HCT116 (cell line): ENCODE measurements around the gene KCND3. TPM values are rescaled to one million over a fixed set of nuclear protein-coding genes. Genes with fewer than 3 reads are reported as not detected.

Experiments used
- ATAC-seq: fragments of 200-7000 bp; cut with Tn5 transposase; 2 replicates; pipeline ENCODE4 v1.9.1; 2020; ENCODE audit warnings: mild to moderate bottlenecking, moderate library complexity
- BruUV-seq: library from RNA; stranded (reverse); fragments of 400-500 nt; replicated peaks from 2 replicates; lab custom pipeline; 2021; lab: Mats Ljungman, UMichigan
- CTCF ChIA-PET: fragments of 300-600 bp; sonication (Branson Sonifier 250); formaldehyde crosslinking; loops from one replicate; lab custom pipeline; 2021; ENCODE audit warnings: antibody characterized with exemption; lab: Charles Lee
- POLR2A ChIA-PET: fragments of 300-600, 350-600 bp; sonication (Branson Sonifier 250); formaldehyde crosslinking; loops from one replicate; lab custom pipeline; 2021; ENCODE audit warnings: antibody characterized with exemption; lab: Charles Lee
- RAD21 ChIA-PET, 2 experiments: fragments of 300-600 bp; sonication (Branson Sonifier 250); formaldehyde crosslinking; loops; one replicate each; lab custom pipeline; 2023; ENCODE audit warnings: low total read pairs in 2 of 2; ENCODE audit not compliant: uncharacterized antibody in 2 of 2, unreplicated experiment in 2 of 2, low non-redundant PET in 1 of 2; lab: Charles Lee
- DNase-seq: peaks from one replicate; pipeline ENCODE4 v3.0.0-alpha.2; 2010; ENCODE audit warnings: low read depth, low spot score
- H2AFZ ChIP-seq: fragments of 200-600 bp; shearing (Covaris generic), sonication (generic); 2 replicates; pipeline ENCODE4 v1.6.1; 2017; ENCODE audit warnings: low read depth, mixed run types, mixed read lengths, antibody characterized with exemption, low read length; ENCODE audit not compliant: poor library complexity, severe bottlenecking
- H3K27ac ChIP-seq: 2 replicates; pipeline ENCODE4 v1.5.1; 2012; ENCODE audit warnings: low read depth, low read length
- H3K27me3 ChIP-seq: fragments of 200-600 bp; sonication (generic); 2 replicates; pipeline ENCODE4 v1.6.1; 2016; ENCODE audit warnings: mixed run types, low read length, mixed read lengths; ENCODE audit not compliant: insufficient read depth
- H3K36me3 ChIP-seq, 2 experiments: fragments of 200-500 bp in 1 of 2; fragments of 200-600 bp in 1 of 2; sonication (Bioruptor generic) in 1 of 2; sonication (generic) in 1 of 2; 2 replicates each; pipeline versions ENCODE4 v1.5.1 to v1.6.1; 2014 to 2016; ENCODE audit warnings: low read length in 2 of 2, inconsistent platforms in 1 of 2, mixed read lengths in 1 of 2, mixed run types in 1 of 2; ENCODE audit not compliant: insufficient read depth in 2 of 2, control insufficient read depth in 1 of 2
- H3K4me1 ChIP-seq, 2 experiments: fragments of 200-600 bp in 1 of 2; sonication (generic) in 1 of 2; 2 replicates each; pipeline versions ENCODE4 v1.5.1 to v1.6.1; 2012 to 2017; ENCODE audit warnings: low read length in 2 of 2, inconsistent platforms in 1 of 2, mild to moderate bottlenecking in 1 of 2, mixed read lengths in 1 of 2, mixed run types in 1 of 2, moderate library complexity in 1 of 2; ENCODE audit not compliant: insufficient read depth in 2 of 2, control insufficient read depth in 1 of 2
- H3K4me2 ChIP-seq: fragments of 200-600 bp; sonication (generic); 2 replicates; pipeline ENCODE4 v1.6.1; 2017; ENCODE audit warnings: mixed run types, low read length, mixed read lengths
- H3K4me3 ChIP-seq, 2 experiments: fragments of 200-600 bp in 1 of 2; sonication (generic) in 1 of 2; replicated peaks in 1 of 2; 2 replicates each; pipeline ENCODE4 v1.5.1; 2011 to 2016; ENCODE audit warnings: low read length in 2 of 2, control low read depth in 1 of 2, low read depth in 1 of 2, mild to moderate bottlenecking in 1 of 2, mixed read lengths in 1 of 2, mixed run types in 1 of 2
- H3K79me2 ChIP-seq: fragments of 200-600 bp; sonication (generic); 2 replicates; pipeline ENCODE4 v1.6.1; 2017; ENCODE audit warnings: mild to moderate bottlenecking, mixed run types, low read length, moderate library complexity, mixed read lengths; ENCODE audit not compliant: insufficient read depth
- H3K9ac ChIP-seq: fragments of 200-600 bp; sonication (generic); 2 replicates; pipeline ENCODE4 v1.6.1; 2016; ENCODE audit warnings: low read length, mixed read lengths
- H3K9me2 ChIP-seq: fragments of 200-600 bp; sonication (generic), shearing (Covaris generic); 2 replicates; pipeline ENCODE4 v1.6.1; 2017; ENCODE audit warnings: mixed run types, mild to moderate bottlenecking, moderate library complexity; ENCODE audit not compliant: insufficient read depth
- H3K9me3 ChIP-seq, 2 experiments: fragments of 200-500 bp in 1 of 2; fragments of 200-600 bp in 1 of 2; sonication (Bioruptor generic) in 1 of 2; sonication (generic) in 1 of 2; 2 replicates each; pipeline ENCODE4 v1.6.1; 2014 to 2017; ENCODE audit warnings: low read length in 2 of 2, mixed read lengths in 2 of 2, inconsistent platforms in 1 of 2, low read depth in 1 of 2, mild to moderate bottlenecking in 1 of 2, mixed run types in 1 of 2, moderate library complexity in 1 of 2; ENCODE audit not compliant: control insufficient read depth in 1 of 2, insufficient read depth in 1 of 2
- H4K20me1 ChIP-seq: fragments of 200-600 bp; sonication (generic), shearing (Covaris generic); 2 replicates; pipeline ENCODE4 v1.6.1; 2017; ENCODE audit warnings: mixed run types, mild to moderate bottlenecking, moderate library complexity; ENCODE audit not compliant: insufficient read depth
- CBX3 ChIP-seq: IDR thresholded peaks from 2 replicates; pipeline ENCODE4 v1.6.1; 2012; ENCODE audit warnings: low read depth
- CEBPB ChIP-seq: IDR thresholded peaks from 2 replicates; pipeline ENCODE4 v1.6.1; 2012; ENCODE audit warnings: low read depth
- ELF1 ChIP-seq: IDR thresholded peaks from 2 replicates; pipeline ENCODE4 v1.6.1; 2012; ENCODE audit warnings: low read depth, borderline replicate concordance
- EZH2 ChIP-seq: fragments of 200-600 bp; sonication (generic); IDR thresholded peaks from 2 replicates; pipeline ENCODE4 v1.6.1; 2017; ENCODE audit warnings: antibody characterized with exemption, mixed run types
- FOSL1 ChIP-seq: IDR thresholded peaks from 2 replicates; pipeline ENCODE4 v1.6.1; 2012; ENCODE audit warnings: low read depth
- JUND ChIP-seq: IDR thresholded peaks from 2 replicates; pipeline ENCODE4 v1.6.1; 2012
- POLR2A ChIP-seq: IDR thresholded peaks from 2 replicates; pipeline ENCODE4 v1.7.0; 2011; ENCODE audit warnings: borderline replicate concordance; ENCODE audit not compliant: insufficient read depth, insufficient read length; ENCODE audit errors: extremely low read depth
- POLR2AphosphoS5 ChIP-seq: IDR thresholded peaks from 2 replicates; pipeline ENCODE4 v1.6.1; 2011; ENCODE audit warnings: mild to moderate bottlenecking, low read depth, low read length, moderate library complexity
- RAD21 ChIP-seq: IDR thresholded peaks from 2 replicates; pipeline ENCODE4 v1.6.1; 2012; ENCODE audit warnings: low read depth, mild to moderate bottlenecking
- SIN3A ChIP-seq: IDR thresholded peaks from 2 replicates; pipeline ENCODE4 v1.6.1; 2012; ENCODE audit warnings: low read depth
- SP1 ChIP-seq: IDR thresholded peaks from 2 replicates; pipeline ENCODE4 v1.6.1; 2012; ENCODE audit warnings: low read depth
- SRF ChIP-seq: IDR thresholded peaks from 2 replicates; pipeline ENCODE4 v1.6.1; 2012; ENCODE audit warnings: low read depth
- TCF7L2 ChIP-seq: IDR thresholded peaks from 2 replicates; pipeline ENCODE4 v1.7.0; 2011; ENCODE audit warnings: borderline replicate concordance, inconsistent platforms; ENCODE audit not compliant: insufficient read depth, insufficient read length; ENCODE audit errors: extremely low read depth
- ZFX ChIP-seq: fragments of 450-650 bp; IDR thresholded peaks from 2 replicates; pipeline ENCODE4 v1.6.1; 2017
- ZNF274 ChIP-seq: fragments of 200-500 bp; sonication (Bioruptor generic); IDR thresholded peaks from 2 replicates; pipeline ENCODE4 v1.6.1; 2014; ENCODE audit warnings: mild to moderate bottlenecking, low read depth, low read length, inconsistent platforms
- intact Hi-C: fragments of 100-400 bp; cut with micrococcal nuclease; formaldehyde crosslinking; loops from 2 replicates; pipeline ENCODE4 v1.10.0; 2022
- total RNA-seq: library from RNA; stranded (reverse); gene quantifications from one replicate; pipeline ENCODE4 v1.2.1, GENCODE V29; 2021; ENCODE audit not compliant: unreplicated experiment
- TF ChIP-seq, protein P1 (sequence below): IDR thresholded peaks from 2 replicates; pipeline ENCODE4 v1.6.1; 2011; ENCODE audit warnings: mild to moderate bottlenecking, low read length, moderate library complexity; ENCODE audit not compliant: insufficient replicate concordance; ENCODE audit errors: extremely low read depth
- TF ChIP-seq, protein P2 (sequence below): IDR thresholded peaks from 2 replicates; pipeline ENCODE4 v1.6.1; 2012; ENCODE audit warnings: low read depth
- TF ChIP-seq, protein P3 (sequence below), 3 experiments: fragments of 200-600 bp in 1 of 3; sonication (generic) in 1 of 3; IDR thresholded peaks in 2 of 3; conservative IDR thresholded peaks in 1 of 3; 2 replicates each; pipeline ENCODE4 v1.5.1; 2012 to 2017; ENCODE audit warnings: low read depth in 2 of 3, low read length in 2 of 3, antibody characterized with exemption in 1 of 3, borderline replicate concordance in 1 of 3, control low read depth in 1 of 3, mild to moderate bottlenecking in 1 of 3, mixed read lengths in 1 of 3, mixed run types in 1 of 3, moderate library complexity in 1 of 3; ENCODE audit not compliant: insufficient read depth in 1 of 3

The KCND3 gene
- total RNA-seq, 1 experiment from 2014 or later, result 0.44 TPM

DNA sequence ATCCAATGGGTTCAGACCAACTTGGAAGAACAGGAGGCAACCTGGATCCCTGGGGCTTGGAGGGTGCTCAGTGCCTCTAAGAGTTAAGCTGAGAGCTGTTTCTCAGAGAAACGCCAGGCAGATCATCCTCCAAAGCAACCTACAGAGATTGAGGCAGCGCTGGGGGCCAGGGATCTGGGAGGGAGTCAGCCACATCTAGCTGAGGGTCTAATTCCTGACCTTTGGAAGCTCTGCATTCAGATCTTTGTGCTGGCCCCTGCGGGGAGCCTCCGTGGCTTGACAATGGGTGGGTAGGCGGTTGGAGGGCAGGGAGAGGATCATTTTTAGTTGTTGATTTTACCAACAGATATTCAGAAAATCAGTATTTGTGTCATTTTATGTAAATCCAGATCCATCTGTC is 154.5 kb downstream of the KCND3 start:
- Histone ChIP-seq H3K4me1 (no peaks in the 10 kb centered on the region), H3K4me3 (no peak overlapping the region), H3K9ac (no peak overlapping the region), H3K9me3 (no peaks in the 10 kb centered on the region), H2AFZ (no peak overlapping the region), H3K9me2 (no peaks in the 10 kb centered on the region), H3K79me2 (no peaks in the 10 kb centered on the region), H3K4me2 (no peak overlapping the region), H3K27me3 (peaks cover 46% of the 10 kb centered on the region), H4K20me1 (no peaks in the 10 kb centered on the region), H3K36me3 (no peaks in the 10 kb centered on the region), H3K27ac (no peak overlapping the region)
- DNase-seq (no peak), ATAC-seq (no peak)
- ChIA-PET CTCF (no interaction called here), POLR2A (no interaction called here), RAD21 (no interaction called here)
- intact Hi-C loops, result no loop called here
- no TSS peak for BruUV-seq
- TF ChIP-seq, protein P1, sequence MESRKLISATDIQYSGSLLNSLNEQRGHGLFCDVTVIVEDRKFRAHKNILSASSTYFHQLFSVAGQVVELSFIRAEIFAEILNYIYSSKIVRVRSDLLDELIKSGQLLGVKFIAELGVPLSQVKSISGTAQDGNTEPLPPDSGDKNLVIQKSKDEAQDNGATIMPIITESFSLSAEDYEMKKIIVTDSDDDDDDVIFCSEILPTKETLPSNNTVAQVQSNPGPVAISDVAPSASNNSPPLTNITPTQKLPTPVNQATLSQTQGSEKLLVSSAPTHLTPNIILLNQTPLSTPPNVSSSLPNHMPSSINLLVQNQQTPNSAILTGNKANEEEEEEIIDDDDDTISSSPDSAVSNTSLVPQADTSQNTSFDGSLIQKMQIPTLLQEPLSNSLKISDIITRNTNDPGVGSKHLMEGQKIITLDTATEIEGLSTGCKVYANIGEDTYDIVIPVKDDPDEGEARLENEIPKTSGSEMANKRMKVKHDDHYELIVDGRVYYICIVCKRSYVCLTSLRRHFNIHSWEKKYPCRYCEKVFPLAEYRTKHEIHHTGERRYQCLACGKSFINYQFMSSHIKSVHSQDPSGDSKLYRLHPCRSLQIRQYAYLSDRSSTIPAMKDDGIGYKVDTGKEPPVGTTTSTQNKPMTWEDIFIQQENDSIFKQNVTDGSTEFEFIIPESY, result no peak
- TF ChIP-seq RAD21 (no peak), JUND (no peak), ZNF274 (no peak), SRF (no peak), SP1 (no peak), POLR2AphosphoS5 (no peak), FOSL1 (no peak), SIN3A (no peak), CEBPB (no peak), CBX3 (no peak), ZFX (no peak), POLR2A (no peak), EZH2 (no peak), ELF1 (no peak), TCF7L2 (no peak)
- TF ChIP-seq, protein P2, sequence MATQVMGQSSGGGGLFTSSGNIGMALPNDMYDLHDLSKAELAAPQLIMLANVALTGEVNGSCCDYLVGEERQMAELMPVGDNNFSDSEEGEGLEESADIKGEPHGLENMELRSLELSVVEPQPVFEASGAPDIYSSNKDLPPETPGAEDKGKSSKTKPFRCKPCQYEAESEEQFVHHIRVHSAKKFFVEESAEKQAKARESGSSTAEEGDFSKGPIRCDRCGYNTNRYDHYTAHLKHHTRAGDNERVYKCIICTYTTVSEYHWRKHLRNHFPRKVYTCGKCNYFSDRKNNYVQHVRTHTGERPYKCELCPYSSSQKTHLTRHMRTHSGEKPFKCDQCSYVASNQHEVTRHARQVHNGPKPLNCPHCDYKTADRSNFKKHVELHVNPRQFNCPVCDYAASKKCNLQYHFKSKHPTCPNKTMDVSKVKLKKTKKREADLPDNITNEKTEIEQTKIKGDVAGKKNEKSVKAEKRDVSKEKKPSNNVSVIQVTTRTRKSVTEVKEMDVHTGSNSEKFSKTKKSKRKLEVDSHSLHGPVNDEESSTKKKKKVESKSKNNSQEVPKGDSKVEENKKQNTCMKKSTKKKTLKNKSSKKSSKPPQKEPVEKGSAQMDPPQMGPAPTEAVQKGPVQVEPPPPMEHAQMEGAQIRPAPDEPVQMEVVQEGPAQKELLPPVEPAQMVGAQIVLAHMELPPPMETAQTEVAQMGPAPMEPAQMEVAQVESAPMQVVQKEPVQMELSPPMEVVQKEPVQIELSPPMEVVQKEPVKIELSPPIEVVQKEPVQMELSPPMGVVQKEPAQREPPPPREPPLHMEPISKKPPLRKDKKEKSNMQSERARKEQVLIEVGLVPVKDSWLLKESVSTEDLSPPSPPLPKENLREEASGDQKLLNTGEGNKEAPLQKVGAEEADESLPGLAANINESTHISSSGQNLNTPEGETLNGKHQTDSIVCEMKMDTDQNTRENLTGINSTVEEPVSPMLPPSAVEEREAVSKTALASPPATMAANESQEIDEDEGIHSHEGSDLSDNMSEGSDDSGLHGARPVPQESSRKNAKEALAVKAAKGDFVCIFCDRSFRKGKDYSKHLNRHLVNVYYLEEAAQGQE, result no peak
- TF ChIP-seq, protein P3, sequence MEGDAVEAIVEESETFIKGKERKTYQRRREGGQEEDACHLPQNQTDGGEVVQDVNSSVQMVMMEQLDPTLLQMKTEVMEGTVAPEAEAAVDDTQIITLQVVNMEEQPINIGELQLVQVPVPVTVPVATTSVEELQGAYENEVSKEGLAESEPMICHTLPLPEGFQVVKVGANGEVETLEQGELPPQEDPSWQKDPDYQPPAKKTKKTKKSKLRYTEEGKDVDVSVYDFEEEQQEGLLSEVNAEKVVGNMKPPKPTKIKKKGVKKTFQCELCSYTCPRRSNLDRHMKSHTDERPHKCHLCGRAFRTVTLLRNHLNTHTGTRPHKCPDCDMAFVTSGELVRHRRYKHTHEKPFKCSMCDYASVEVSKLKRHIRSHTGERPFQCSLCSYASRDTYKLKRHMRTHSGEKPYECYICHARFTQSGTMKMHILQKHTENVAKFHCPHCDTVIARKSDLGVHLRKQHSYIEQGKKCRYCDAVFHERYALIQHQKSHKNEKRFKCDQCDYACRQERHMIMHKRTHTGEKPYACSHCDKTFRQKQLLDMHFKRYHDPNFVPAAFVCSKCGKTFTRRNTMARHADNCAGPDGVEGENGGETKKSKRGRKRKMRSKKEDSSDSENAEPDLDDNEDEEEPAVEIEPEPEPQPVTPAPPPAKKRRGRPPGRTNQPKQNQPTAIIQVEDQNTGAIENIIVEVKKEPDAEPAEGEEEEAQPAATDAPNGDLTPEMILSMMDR (IDR thresholded peaks at IDR 0.05 in 2 of 3, conservative IDR thresholded peaks at IDR 0.05 in 1 of 3; ENCODE audit: borderline replicate concordance in 1 of 3, insufficient read depth in 1 of 3, low read depth in 2 of 3, low read length in 2 of 3), result no peak
